SHP77 (cell line): ENCODE data around the gene OSBPL2.
A peak's percentile ranks its signal among the peaks of the same experiment; 100 is the strongest.

Experiments
- DNase-seq, 2 experiments: peaks; one replicate each; lab custom pipeline; 2025; lab: John Stamatoyannopoulos, UW

The OSBPL2 gene

DNA sequence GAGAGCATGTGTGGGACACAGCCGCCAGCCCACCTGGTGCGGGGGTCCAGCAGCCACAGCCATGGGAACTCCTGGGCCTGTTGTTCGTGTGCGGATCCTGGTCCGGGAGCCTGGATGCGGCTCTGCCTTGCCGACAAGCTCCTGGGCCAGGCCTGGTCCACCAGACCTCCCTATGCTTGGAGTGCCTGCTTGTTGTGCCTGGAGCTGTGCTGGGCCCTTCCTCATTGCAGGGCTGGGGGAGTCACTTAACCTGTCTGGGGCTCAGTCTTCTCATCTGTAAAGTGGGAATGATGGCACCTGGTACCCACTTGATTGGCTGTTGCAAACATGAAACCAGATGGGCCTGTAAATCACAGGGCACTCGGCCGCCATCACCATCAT is 2.6 kb upstream of the OSBPL2 start:
- DNase-seq: no peak

DNA sequence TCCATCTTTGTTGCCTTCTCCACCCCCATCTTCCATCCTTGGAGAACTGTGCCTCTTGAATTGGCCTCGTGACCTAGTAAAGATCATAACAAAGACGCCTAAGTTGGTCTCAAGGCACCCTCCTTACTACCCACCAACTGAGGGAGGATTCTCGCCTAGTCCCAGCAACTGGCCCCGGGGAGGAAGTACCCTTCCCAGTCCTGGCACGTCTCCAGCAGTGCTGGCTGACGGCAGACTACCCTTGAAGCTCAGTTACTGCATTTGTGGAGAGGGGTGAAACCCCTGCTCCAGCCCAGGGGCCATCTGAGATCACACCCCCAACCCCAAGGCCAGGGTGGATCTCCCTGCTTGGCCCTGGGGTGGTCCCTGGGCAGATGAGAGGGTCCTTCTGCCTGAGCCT is 2.1 kb upstream of the OSBPL2 start:
- no peak for DNase-seq

DNA sequence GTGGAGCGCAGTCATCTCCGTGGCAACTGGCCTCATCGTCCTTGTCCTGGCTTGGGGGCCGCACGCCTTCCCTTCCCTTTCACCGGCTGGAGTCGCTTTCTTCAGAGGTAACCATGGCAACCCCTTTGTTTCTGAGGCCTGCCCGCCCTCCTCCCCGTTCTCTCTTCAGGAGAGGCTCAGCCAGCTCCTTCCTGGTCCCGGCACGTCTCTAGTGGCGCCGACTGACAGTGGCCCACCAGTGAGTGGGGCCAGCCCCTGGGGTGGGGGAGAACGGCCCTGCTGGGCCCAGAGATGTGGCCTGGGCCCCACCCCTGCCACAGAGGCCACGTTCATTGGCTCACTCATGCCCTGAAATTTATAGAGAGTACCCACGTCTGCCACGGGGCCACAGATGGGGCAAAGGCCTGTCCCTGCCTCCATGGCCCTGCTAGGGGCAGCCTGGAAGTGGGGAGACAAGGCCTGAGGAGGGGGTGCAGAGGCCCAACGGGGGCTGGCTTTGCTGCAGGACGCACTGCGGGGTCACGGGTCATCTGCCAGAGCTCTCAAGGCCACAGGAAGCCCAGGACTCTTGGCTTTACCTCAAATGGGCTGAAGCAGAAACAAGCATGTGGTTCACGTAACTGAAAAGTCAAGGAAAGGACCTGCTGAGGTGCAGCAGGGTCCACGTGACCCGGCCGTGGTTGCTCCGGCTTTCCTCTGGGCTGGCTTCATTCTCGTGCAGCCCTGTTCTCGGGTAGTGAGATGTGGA is 1.4 kb upstream of the OSBPL2 start:
- no peak for DNase-seq

DNA sequence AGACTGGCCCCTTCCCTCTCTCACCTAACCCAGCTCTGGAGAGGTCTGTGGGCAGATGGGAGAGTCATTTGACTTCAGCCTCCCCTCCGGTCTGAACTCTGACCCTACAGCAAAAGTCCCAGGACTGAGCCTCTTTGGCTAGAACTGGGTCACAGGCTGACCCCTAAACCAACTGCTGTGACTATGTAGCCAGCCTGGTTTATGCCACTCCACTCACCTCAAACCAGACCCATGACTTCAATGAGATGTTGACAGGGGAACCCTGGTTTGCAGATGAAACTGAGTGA is 864 bp upstream of the OSBPL2 start:
- no peak for DNase-seq

DNA sequence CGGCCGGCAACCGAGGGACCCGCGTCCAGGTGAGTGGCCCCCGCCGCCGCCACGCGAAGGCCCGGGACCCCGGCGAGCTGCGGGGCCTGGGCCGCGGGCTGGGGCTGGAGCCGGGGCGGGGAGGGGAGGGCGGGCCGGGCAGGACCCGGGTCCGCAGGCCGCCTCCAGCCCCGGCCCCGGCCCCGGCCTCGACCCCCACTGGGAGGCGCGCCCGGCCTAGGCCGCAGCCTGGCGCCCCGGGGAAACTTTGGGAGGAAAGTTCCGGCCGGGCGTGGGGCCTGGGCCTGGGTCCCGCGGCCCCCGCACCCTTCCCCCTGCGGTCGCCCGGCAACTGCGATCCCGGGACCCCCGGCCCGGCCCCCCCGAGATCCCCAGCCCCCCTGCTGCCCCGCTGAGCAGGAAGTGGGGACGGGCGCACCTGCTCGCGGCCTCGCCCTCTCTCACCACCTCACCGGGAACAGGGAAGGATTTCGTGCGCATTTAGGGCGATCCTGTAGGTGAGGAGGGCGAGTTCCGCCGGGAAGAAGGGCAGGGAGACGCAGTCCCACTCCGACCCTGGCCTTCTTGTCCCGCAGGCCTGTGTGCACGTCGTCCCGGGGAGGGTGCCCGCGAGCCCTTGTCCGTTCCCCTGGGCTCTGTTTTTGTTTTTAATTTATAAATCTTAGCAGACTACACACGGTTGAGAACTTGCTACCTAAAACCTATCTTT is 402 bp downstream of the OSBPL2 start:
- DNase-seq: peak; percentile 34 to 41

DNA sequence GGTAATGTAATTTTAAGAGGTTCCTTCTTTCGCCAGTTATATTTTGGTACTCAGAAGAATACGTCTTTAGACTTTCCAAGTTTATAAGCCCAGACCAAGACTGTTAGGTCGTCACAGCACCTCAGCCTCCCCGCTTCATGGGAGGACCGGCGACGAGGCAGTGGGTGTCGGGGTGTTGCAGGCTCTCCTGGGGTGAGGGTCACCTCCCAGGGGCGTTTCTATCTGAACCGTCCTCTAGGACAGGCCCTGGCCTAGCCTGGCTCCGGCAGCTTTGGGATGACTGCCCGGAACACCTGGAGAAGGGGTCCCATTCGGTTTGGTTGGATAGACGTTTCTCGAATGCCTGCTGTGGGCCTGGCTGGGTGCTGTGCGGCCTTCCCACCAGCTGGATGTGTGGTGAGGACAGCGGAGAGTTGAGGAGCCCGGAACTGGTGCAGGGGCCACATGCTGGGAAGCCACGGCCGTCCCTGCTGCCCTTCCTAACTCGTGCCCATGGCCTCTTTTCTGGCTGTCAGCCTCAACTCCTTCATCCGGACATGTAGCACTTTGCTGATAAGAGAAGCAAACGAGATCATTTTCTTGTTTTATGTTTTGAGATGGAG is 1.1 kb downstream of the OSBPL2 start:
- peak in 1 of 2 experiments; percentile 38 for DNase-seq

DNA sequence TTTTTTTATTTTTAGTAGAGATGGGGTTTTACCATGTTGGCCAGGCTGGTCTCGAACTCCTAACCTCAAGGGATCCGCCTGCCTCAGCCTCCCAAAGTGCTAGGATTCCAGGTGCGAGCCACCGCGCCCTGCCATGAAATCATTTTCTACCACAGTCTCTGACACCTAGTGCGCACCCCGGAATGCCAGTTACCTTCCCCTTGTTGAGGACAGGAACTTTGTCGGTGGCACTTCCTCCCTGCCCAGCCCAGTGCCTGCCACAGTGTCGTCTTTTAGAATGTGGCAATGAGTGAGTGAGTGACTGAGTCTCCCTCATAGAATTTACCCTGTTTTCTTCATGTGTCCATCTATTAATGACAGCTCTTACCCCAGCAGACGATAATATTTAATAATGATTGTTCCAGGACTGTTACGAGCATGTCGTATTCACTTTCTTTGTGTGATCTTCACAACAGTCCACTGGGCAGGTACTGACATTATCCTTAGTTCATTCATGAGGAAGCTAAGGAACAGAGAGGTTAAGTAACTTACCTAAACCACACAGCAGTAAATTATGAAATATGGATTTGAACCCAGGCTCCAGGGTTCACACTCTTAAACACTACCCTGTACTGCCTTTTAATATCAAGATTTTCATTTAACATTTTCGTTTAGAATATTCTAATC is 1.8 kb downstream of the OSBPL2 start:
- no peak for DNase-seq

DNA sequence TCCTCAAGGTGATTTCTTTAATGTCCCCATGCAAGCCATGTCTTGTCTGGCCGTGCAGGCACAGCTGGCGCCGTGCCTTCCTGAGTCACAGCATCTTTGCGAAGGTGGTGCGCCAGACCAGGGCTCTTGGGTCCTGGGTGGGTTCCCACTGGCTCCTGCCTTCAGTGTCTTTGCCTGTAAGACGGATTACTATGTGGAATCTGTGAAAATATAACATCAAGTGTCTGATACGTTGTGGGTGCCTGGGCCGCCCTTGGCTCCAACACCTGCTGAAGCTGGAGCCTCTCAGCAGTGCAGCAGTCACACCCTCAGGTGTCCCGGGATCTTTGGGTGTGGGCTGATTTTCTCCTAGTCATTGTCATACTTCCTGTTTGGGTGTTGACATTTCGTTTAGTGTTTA is 3.2 kb downstream of the OSBPL2 start:
- DNase-seq: no peak

DNA sequence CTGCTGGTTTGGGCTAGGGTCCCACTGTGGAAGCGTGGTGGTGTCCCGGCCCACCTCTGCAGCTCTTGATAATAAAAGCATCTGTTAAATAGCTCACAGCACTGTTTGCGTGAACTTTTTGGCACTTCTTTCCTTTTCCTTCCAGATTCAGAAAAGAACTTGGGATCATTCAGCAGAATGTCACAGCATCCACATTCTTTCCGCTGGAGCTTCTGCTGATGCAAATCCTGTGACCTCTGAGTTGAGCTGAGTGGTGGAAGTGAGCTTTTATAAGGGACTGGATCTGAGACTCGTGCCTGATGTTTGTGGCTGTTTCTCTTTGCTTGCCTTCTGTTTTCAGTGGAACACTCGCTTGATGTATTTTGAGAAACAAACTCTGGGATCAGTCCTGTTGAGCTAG is 3.9 kb downstream of the OSBPL2 start:
- DNase-seq: no peak

DNA sequence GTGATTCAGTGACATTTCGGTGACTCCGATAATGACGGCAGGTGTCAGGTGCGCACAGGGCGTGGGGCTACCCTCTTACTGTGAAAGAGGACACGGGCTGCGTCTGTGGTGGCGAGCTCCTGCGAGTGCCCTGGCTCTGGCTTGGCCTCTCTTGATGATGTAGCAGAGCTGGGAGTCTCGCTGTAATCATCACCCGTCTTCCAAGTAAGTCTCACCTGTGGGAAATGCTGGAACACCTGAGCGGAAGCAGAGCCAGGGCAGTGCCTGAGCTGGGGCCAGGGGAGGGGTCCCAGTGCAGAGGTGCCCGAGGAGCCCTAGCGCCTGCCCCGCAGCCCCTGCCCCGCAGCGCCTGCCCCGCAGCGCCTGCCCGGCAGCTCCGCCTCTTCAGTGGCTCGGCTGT is 4.8 kb downstream of the OSBPL2 start:
- DNase-seq: no peak

DNA sequence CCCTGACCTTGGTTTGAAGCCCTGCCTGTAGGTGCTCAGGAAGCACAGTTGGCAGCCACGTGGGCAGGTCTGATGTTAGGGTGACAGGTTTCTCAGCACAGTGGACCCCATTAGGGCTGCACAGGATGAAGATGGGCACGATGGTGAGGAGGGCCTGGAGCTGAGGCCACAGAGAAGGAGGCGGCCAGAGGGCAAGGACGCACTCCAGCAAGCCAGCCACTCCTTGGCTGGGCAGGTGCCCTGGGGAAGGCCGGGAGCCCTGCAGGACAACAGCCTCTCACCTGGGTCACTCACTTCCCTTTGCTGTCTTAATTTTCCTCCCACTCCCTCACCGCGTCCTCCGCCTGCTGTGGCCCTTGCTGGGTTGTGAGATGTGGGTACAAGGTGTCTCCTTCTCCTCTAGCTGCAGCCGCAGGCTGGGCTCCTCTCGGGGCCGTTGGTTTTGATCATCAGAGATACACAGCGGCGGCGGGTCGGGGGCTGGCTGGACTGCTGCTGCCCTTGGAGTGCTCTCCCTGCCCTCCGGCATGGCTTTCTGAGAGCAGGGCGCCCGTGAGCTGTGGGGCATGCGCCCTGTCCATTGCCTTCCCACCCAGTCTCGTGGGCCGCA is 5.7 kb downstream of the OSBPL2 start:
- no peak for DNase-seq

DNA sequence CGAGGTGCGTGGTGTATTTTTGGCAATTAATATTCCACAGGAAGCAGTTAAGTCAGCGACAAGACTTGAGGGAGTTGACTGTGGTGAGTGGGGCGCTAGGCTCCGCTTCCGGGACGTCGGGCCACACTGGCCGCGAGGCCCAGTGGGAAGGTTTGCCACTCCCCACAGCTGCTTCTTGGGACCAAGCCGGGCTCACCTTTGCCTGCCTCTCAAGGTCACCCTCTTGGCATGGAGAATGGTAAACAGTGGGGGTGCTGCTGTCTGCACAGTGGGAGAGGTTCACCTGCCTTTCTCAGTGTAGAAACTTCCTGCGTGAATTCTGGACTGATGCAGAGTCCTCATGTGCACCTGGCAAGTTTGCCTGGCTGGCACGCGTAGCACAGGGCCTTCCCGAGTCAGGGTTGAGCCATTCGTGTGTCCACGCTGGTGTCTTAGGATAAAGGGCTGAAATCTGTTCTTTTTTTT is 6.4 kb downstream of the OSBPL2 start:
- DNase-seq: peak; percentile 24 to 30

DNA sequence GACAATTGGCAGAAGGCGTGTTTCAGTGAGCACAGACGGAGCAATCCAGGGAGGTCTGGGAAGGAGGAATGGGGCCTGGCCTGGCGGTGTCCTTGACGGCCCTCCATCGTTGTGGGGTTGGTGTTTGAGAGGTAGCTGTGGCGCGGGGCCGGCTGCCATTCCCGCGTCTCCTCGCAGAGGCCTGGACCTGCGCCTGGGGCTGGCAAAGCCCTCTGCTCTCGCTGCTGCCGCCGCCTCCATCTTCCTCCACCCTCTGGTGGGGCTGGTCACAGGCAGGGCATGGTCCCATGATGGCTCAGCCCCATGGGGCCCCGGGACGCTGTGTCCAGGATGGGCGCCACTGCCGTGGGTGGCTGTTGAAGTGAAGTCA is 7.6 kb downstream of the OSBPL2 start:
- no peak for DNase-seq

DNA sequence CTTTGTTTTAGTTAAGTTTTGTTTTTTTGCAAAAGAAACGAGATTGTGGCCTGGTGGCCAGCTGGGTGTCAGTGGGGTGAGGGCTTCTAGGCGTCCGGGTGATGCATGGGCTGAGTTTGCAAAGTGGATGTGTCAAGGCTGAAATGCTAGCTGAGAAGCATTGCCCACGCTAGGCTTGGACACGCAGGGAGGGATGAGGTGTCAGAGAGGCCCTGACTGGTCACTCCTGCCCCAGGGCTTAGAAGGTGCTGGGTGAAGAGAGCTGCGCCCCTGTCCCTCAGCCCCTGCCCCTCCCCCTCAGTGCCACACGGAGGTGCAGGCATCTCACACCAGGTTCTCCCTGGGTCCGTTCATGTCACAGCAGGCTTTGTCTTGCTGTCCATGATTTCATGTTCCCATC is 8.1 kb downstream of the OSBPL2 start:
- DNase-seq: no peak

DNA sequence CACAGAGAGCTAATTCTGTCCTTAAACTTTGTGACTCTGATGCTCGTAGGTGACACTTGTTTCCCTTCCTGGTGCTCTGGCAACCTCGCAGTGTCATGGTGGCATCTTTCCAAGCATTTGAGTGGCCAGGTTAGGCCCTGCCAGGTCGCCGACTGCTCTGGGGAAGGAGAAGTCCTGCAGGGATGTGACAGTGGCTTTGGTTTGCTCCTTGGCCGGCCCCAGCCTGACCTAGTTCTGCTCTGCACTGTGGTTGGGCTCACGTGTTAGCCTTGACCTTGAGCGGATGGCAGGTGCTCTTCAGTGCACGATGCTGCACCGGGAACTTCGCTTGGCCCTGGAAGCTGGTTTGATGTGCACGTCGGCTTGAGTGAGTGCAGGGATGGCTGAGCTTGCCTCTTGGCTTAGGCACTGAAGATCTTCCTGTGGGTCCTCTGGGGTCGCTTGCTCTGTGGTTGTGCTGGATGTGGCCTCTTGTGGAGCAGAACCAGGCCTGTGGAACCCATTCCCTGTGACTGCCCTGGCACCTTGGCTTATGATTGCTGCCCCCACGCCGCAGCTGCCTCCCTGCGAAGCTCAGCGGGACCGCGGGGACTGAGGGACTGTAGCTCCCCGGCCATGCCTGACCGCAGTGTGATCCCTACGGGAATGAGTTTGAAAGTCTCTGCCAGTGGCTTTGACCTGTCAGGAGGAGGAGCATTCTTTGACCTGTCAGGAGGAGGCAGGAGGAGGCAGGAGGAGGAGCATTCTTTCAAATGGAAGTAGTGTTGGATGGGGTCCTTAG is 8.7 kb downstream of the OSBPL2 start:
- DNase-seq: peak; percentile 48 to 80

DNA sequence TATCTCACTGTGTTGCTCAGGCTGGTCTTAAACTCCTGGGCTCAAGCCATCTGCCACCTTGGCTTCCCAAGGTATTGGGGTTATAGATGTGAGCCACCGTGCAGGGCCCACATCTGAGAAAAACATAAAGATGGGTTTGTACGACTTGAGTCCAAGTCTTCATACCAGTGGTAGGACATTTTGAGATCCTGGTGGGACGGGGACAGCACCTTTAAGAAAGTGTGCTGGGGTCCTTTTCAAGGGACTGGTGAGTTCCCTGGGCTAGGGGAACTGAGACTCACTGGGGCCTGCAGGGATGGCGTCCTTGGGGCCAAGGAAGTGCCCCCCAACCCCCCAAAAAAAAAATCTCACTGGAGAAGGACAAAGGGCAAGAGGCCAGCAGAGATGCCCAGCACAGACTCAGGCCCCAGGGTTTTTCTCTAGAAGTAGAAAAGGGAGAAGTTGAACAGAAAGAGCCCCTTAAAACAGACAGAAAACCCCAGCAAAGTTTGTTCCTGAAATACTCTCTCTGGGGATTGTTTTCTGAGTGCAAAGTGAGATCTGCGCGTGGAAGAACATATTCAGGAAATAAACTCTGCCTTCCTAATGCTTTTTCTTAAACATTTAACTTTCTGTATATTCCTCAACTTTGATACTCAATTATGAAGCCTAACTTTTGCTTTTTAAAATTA is 10.7 kb downstream of the OSBPL2 start:
- DNase-seq: no peak

DNA sequence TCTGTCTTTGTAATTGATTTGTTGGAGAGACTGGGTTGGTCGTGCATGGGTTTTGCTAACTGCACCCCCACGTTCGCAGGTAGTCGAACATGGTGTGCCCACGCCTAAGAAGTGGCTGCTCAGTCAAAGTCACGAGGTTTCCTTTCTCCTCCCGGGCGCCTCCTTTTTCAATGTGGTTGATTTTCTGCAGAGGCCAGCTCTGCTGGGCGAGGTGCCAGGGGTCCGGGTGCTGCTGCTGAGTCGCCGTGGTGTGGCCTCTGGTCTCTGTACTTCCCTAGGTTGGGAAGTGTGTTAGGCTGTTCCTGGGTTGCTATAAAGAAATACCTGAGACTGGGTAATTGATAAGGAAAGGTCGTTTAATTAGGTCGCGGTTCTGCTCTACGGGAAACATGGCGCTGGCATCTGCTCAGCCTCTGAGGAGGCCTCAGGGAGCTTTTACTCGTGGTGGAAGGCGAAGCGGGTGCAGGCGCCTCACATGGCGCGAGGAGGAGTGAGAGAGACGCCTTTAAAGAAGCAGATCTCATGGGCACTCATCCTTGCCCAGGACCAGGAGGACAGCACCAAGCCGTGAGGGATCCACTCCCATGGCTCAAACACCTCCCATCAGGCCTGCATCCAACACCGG is 14.1 kb downstream of the OSBPL2 start:
- no peak for DNase-seq

DNA sequence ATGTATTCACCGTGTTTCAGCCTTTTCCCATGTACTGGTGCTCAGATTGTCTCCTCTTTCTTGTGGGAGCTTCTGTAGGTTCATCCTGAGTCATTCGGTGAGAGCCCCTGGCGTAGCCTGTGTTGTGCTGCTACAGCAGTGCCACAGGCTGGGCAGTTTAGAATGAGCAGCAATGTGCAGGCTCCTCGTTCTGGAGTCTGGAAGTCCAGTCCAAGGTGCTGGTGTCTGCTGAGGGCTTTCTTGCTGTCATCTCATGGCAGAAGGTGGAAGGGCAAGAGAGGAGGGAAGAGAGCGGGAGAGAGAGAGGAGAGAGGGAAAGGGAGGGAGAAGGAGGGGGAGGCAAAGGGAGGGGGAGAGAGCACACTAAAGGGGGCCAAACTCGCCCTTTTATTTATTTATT is 15.1 kb downstream of the OSBPL2 start:
- no peak for DNase-seq

DNA sequence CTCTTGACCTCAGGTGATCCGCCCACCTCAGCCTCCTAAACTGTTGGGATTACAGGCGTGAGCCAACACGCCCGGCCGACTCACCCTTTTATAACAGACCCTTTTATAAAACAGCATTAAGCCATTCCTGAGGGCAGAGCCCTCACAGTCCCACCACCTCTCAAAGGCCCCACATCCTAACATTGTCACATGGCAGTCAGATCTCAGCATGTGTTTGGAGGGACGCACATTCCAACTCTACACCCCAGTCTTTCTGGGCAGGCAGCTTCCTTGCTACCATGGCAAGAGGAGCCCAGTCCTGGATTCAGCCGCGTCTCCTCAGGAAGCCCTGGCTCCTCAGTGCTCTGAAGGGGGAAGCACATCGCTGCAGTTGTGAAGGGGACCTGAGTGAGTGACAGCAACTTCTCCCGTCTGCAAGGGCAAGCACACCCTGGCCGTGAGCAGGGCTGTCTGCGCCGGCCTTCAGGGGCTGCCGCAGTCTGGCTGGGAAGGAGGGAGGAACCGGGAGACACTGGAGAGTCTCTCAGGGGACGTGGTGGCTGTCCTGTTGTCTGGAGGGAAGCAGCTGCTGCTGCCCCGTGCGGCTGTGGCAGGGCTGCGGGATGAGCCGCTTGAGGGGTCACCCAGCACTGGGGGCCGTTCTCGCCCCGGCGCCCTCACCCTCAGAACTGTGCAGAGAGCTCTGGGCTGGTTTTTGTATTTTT is 15.9 kb downstream of the OSBPL2 start:
- DNase-seq: no peak

DNA sequence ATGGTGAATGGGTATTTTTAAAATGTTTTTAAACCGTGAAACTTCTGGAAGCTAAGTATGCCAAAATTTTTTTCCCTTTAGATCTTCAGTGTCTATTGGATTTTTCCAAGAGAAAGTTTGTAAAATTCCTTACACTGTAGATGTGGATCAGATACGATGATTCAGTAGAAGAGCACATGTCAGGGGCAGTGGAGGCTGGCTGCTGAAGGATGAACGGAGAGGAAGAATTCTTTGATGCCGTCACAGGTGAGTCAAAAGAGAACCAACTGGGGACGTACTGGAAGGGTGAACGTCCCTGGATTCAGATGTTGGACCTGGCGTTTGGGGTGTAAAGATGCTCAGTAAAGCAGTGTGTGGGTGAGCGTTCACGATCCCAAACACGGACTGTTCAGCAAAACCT is 17.7 kb downstream of the OSBPL2 start:
- no peak for DNase-seq
